HG03378 (cell line): ENCODE measurements around the gene C4orf50.

Source experiments
- ATAC-seq: cut with Tn5 transposase; IDR thresholded peaks from one replicate; pipeline ENCODE4 v1.9.1; 2021; ENCODE audit warnings: mild to moderate bottlenecking, moderate library complexity; ENCODE audit not compliant: unreplicated experiment

The C4orf50 gene

GRCh38 chr4:5925419-5926200 lies 92.6 kb downstream of the C4orf50 start:
- no peak for ATAC-seq

DNA sequence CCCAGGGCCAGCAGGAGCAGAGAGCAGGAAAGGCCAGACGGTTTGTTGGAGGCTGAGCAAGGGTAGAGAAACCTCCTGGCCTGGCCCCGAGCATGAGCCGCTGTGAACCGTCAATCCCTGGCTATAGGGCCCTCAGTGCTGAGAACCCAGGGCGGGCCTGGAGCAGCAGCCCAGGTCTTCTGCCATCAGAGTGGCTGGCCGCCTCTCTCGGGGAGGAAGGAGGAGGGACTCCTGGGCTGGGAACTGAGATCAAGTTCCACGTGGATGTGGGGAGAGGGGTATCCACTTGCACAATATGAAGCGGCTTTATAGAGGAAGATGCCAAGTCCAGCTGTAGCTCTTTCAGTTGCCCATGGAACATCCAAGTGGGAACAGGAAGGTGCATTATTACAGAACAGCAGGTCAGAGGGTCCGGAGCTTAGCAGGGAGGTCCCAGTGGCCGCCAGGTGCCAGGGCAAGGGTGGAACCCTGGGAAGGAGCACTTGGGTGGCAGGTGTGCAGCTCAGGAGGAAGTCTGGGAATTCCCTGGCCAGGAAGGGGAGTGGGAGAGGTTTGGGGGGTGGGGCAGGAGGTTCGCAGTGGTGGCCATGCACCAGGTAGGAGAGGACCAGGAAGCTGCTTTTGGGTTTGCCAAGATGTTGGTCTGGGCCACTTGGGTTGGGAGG lies 93.6 kb downstream of the C4orf50 start:
- ATAC-seq: no peak

DNA sequence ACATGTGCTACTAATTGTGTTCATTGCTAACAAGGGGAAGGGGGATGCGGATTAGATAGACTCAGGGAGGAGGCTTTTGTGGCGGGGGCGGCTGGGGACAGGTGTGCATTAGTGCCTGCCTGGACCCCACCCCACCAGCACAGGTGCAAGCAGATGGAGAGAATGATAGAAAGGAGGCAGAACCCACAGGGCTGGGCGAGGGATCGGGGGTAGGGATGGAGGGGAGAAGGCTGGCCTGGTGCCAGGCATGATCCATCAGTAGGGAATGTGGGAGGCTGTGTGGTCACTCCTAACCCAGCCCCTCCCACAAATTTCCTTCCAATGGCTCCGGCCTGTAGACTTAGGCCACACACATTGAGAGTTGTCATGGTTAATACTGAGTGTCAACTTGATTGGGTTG lies 94.9 kb downstream of the C4orf50 start:
- no peak for ATAC-seq

- no peak for ATAC-seq
Observed at GRCh38 chr4:5922556-5922955, 95.7 kb downstream of the C4orf50 start.

GRCh38 chr4:5921981-5922380 lies 96.2 kb downstream of the C4orf50 start:
- ATAC-seq: no peak

DNA sequence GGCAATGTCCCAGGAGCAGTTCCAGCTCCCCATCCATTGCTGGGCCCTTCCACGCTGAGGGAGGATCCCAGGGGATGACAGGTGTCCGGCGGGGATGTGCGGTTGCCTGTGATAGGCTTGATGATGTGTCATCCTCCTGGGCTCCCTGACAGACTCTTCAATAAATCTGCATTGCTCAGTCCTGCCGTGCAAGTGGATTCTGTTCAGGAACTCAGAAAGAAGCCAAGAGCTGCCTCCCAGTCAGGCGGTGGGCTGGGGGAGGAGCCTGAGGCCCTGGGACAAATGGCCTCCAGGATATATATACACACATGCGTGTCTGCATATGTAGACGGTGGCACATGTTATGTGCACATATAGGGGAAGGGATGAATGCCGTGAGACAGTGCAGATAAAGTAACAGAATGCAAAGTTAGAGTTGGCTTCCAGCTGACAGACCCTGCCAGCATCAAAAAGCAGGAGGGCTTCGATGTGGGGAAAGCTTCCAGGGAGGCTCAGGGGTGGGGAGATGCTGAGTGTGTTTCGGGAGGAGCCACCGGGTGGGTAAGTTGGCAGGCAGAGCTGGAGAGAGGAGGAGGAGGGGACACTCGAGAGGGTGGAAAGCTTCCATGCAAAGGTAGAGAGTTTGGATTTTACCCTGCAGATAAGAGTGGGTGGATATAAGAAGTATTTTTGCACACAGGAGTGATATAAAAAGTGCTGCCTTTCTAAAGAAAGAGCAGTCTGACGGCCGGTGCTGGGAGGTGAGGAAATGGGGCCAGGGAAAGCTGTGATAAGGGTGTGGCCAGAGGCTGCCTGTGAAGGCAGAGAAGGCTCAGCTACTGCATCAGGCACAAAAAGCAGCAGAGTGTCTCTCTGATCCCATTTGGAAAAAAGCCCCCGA lies 96.9 kb downstream of the C4orf50 start:
- no peak for ATAC-seq

GRCh38 chr4:5919571-5919970 lies 98.7 kb downstream of the C4orf50 start:
- ATAC-seq: no peak

DNA sequence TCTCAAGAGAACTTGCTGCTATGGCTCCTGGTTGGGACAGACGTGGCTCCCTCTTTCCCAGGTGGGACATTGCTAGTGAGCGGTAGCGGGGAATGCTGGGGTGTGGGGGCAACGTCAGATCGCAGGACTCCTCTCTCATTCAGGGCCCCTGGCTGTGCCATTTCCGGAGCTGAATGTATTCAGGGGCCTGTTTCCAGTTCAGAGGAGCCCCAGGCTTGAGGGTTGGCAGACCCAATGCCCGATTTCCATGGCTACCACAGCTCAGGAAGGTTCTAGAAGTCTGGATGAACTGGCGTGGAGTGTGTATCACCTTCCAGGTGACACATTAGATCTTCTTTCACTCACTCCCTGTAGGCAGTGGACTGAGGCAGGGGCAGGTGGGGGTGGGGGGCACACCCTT lies 99.2 kb downstream of the C4orf50 start:
- ATAC-seq: no peak

GRCh38 chr4:5918331-5918985 lies 99.8 kb downstream of the C4orf50 start:
- no peak for ATAC-seq

GRCh38 chr4:5917672-5918071 lies 100.6 kb downstream of the C4orf50 start:
- no peak for ATAC-seq

DNA sequence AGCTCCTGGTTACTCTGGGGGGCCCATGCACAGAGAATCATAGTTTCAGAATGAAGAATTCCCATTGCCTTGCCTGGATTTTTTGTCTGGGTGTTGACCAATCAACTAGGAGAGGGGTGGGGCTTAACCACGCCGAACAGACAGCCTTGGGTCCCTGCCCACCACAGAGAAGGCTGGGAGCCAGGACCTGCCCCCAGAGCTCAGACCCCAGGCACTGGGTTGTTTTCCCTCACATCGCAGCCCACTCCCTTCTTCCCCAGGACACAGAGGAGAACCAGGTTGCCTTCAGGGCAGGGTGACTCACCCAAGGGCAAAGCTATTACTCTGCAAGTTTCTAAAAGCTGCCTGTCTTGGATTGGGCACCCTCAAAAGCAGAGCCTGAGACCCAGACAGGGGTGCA lies 102.0 kb downstream of the C4orf50 start:
- no peak for ATAC-seq

- ATAC-seq: no peak
Observed at GRCh38 chr4:5913454-5913853, 104.8 kb downstream of the C4orf50 start.

DNA sequence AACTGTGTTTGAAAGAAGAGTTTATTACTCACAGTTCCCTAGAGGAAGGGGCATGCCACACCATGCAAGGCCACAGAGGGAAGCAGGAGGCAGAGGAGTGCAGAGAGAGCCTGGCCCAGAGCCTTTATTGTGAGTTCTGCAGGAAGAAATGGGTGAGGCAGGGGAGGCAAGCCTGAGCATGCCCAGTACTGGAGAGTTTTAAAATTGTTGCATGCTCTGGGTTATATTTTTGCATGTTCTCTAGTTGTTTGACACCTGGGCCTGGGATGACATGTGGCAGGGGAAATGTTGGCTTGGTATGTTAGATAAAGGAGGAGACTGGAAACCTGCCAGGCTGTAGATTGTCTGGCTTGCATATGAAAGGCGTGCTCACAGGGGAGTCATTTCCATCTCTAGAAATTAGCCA lies 105.6 kb downstream of the C4orf50 start:
- no peak for ATAC-seq

- ATAC-seq: no peak
Observed at GRCh38 chr4:5908876-5909427, 109.3 kb downstream of the C4orf50 start.

GRCh38 chr4:5906191-5906590 lies 112.0 kb downstream of the C4orf50 start:
- no peak for ATAC-seq

GRCh38 chr4:5905714-5906113 lies 112.5 kb downstream of the C4orf50 start:
- ATAC-seq: no peak

GRCh38 chr4:5900844-5901243 lies 117.4 kb downstream of the C4orf50 start:
- no peak for ATAC-seq

GRCh38 chr4:5899881-5900280 lies 118.3 kb downstream of the C4orf50 start:
- no peak for ATAC-seq

DNA sequence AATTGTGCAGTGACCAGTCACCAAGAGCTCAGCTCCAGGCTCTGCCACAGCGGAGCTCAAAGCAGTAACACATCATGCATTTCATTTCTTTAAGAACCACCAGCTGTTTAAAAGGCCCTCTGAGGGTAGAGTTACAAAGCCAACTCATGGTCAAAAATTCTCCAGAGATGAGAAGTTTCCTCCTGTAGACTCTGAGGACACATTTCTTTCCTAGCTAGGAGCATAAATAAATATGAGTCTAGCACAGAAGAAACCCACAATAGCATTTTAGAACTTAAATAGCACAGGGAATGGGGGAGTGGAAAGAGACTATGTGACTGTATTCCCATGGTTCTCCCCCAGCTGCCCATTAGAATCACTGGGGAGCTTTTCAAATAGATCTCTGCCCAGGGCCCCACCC lies 118.8 kb downstream of the C4orf50 start:
- no peak for ATAC-seq

GRCh38 chr4:5897674-5898073 lies 120.6 kb downstream of the C4orf50 start:
- no peak for ATAC-seq

GRCh38 chr4:5895287-5895686 lies 122.9 kb downstream of the C4orf50 start:
- no peak for ATAC-seq
